ENCODE measurements around the gene FAM168B.

Gene FAM168B

GRCh38 chr2:131008967-131009366 lies 84.3 kb downstream of the FAM168B start:
- TF ChIP-seq CTCF (IDR thresholded peaks at IDR 0.05; ENCODE audit: low read depth, low read length, missing control alignments), result no peak
- DNase-seq (ENCODE audit: low read depth), result no peak

GRCh38 chr2:131006561-131006960 lies 86.7 kb downstream of the FAM168B start:
- no peak overlapping the region for H3K4me3 ChIP-seq (ENCODE audit: low read depth, low read length)
- DNase-seq (ENCODE audit: low read depth), result no peak
- TF ChIP-seq CTCF (IDR thresholded peaks at IDR 0.05; ENCODE audit: low read depth, low read length, missing control alignments), result no peak

More at GRCh38 chr2:131008967-131009366, 84.3 kb downstream of the FAM168B start:
- no peak overlapping the region for H3K4me3 ChIP-seq (ENCODE audit: low read depth, low read length)

- DNase-seq (ENCODE audit: low read depth), result no peak
- no peak for TF ChIP-seq CTCF (IDR thresholded peaks at IDR 0.05; ENCODE audit: low read depth, low read length, missing control alignments)
- H3K4me3 ChIP-seq (ENCODE audit: low read depth, low read length), result no peak overlapping the region
Observed at GRCh38 chr2:131005216-131005935, 87.9 kb downstream of the FAM168B start.

- H3K4me3 ChIP-seq (ENCODE audit: low read depth, low read length), result no peak overlapping the region
- TF ChIP-seq CTCF (IDR thresholded peaks at IDR 0.05; ENCODE audit: low read depth, low read length, missing control alignments), result no peak
- no peak for DNase-seq (ENCODE audit: low read depth)
Observed at GRCh38 chr2:131004446-131005209, 88.6 kb downstream of the FAM168B start.

GRCh38 chr2:130998561-130998960 lies 94.7 kb downstream of the FAM168B start:
- no peak for DNase-seq (ENCODE audit: low read depth)
- no peak for TF ChIP-seq CTCF (IDR thresholded peaks at IDR 0.05; ENCODE audit: low read depth, low read length, missing control alignments)
- no peak overlapping the region for H3K4me3 ChIP-seq (ENCODE audit: low read depth, low read length)
